CD4-positive, alpha-beta memory T cell (primary cell): ENCODE data around the gene MAPKAP1. TPM values are rescaled to one million over a fixed set of nuclear protein-coding genes. Genes with fewer than 3 reads are reported as not detected.

Source experiments
- CTCF ChIA-PET: fragments of 350-600 bp; sonication (Branson Sonifier 250); formaldehyde crosslinking; loops from one replicate; lab custom pipeline; 2021; ENCODE audit warnings: inconsistent platforms; ENCODE audit not compliant: partially characterized antibody; lab: Charles Lee
- POLR2A ChIA-PET: fragments of 350-600 bp; sonication (Branson Sonifier 250); formaldehyde crosslinking; loops from one replicate; lab custom pipeline; 2021; ENCODE audit not compliant: partially characterized antibody; lab: Charles Lee
- DNase-seq, 5 donors: peaks; one replicate each; pipeline versions ENCODE4 v3.0.0 to v3.0.0-alpha.2; 2020 to 2022; ENCODE audit warnings: mixed read lengths in 1 of 5
- H3K27ac ChIP-seq: one replicate; pipeline ENCODE4 v1.7.0; 2013; ENCODE audit warnings: low read depth, low read length
- H3K27me3 ChIP-seq: 2 replicates; pipeline ENCODE4 v1.7.0; 2013; ENCODE audit warnings: mild to moderate bottlenecking, low read length, moderate library complexity; ENCODE audit not compliant: insufficient read depth
- H3K36me3 ChIP-seq: 2 replicates; pipeline ENCODE4 v1.7.0; 2013; ENCODE audit warnings: mild to moderate bottlenecking, low read length, moderate library complexity; ENCODE audit not compliant: insufficient read depth
- H3K4me1 ChIP-seq: 2 replicates; pipeline ENCODE4 v1.7.0; 2013; ENCODE audit warnings: mild to moderate bottlenecking, low read length, moderate library complexity; ENCODE audit not compliant: insufficient read depth
- H3K4me3 ChIP-seq, 2 donors: one replicate each; pipeline ENCODE4 v1.7.0; 2013; ENCODE audit warnings: low read length in 2 of 2, mild to moderate bottlenecking in 1 of 2
- H3K9me3 ChIP-seq, 2 donors: one replicate each; pipeline ENCODE4 v1.7.0; 2013; ENCODE audit warnings: low read length in 2 of 2, control low read depth in 1 of 2; ENCODE audit not compliant: control insufficient read depth in 1 of 2
- H3K27ac Mint-ChIP-seq, 7 donors: one replicate each; pipeline ENCODE4 v1.8.0; 2020 to 2021; ENCODE audit warnings: mixed read lengths in 7 of 7, mild to moderate bottlenecking in 6 of 7, inconsistent platforms in 3 of 7, moderate library complexity in 3 of 7
- H3K27me3 Mint-ChIP-seq, 2 donors: one replicate each; pipeline ENCODE4 v1.8.0; 2020 to 2021; ENCODE audit warnings: mixed read lengths in 2 of 2
- H3K36me3 Mint-ChIP-seq, 2 donors: one replicate each; pipeline ENCODE4 v1.8.0; 2020 to 2021; ENCODE audit warnings: mixed read lengths in 2 of 2, inconsistent platforms in 1 of 2, mild to moderate bottlenecking in 1 of 2
- H3K4me1 Mint-ChIP-seq, 4 donors: one replicate each; pipeline ENCODE4 v1.8.0; 2020 to 2021; ENCODE audit warnings: mixed read lengths in 4 of 4, mild to moderate bottlenecking in 1 of 4
- H3K4me3 Mint-ChIP-seq, 8 donors: one replicate each; pipeline ENCODE4 v1.8.0; 2020 to 2021; ENCODE audit warnings: mixed read lengths in 8 of 8, mild to moderate bottlenecking in 7 of 8, moderate library complexity in 6 of 8, inconsistent platforms in 3 of 8
- H3K9me3 Mint-ChIP-seq, 8 donors: one replicate each; pipeline ENCODE4 v1.8.0; 2020 to 2021; ENCODE audit warnings: mixed read lengths in 8 of 8, mild to moderate bottlenecking in 5 of 8, inconsistent platforms in 3 of 8, moderate library complexity in 1 of 8
- intact Hi-C: fragments of 100-400 bp; cut with micrococcal nuclease; formaldehyde crosslinking; loops from one replicate; pipeline ENCODE4 v1.15.1; 2023
- polyA plus RNA-seq, 2 donors: library from polyadenylated mRNA; unstranded; fragments of 300-500 nt; fragmentation: Illumina TruSeq; gene quantifications; one replicate each; pipeline ENCODE4 v1.2.3, GENCODE V29; 2021
- total RNA-seq, 2 experiments: library from RNA; stranded (reverse); gene quantifications; one replicate each; pipeline ENCODE4 v1.2.3, GENCODE V29; 2021

Gene MAPKAP1
- total and polyA plus RNA-seq, 4 experiments from 2014 or later, result 51.6 to 59.1 (median 55.8) TPM

DNA sequence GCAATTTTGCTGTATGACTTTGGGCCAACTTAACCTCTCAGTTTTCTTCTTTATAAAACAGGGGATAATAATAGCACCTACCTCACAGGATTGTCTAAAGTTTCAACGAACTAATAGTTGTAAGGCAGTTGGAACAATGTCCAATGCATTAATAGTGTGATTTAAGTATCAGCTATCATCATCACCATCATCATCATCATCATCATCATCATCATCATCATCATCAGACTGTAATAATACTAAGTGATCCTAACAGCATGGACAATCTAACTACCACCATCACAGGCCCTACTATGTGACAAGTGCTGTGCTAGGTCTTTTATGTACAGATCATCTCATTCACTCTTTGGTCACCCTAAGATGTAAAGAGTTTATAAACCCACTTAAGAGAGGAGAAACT lies 196.0 kb downstream of the MAPKAP1 start:
- Mint-ChIP-seq H3K27me3 (no peaks in the 10 kb centered on the region), H3K27ac (no peak overlapping the region), H3K9me3 (no peaks in the 10 kb centered on the region), H3K4me3 (no peak overlapping the region), H3K4me1 (peaks cover 12 to 26% (median 15%) of the 10 kb centered on the region in 4 donors), H3K36me3 (peaks cover 13 to 18% of the 10 kb centered on the region in 2 donors)
- H3K27me3 ChIP-seq, result no peaks in the 10 kb centered on the region
- ChIA-PET CTCF (no interaction called here), POLR2A (no interaction called here)
- no peak overlapping the region for H3K4me3 ChIP-seq
- intact Hi-C loops, result no loop called here
- peaks cover 15% of the 10 kb centered on the region for H3K4me1 ChIP-seq
- no peaks in the 10 kb centered on the region for H3K36me3 ChIP-seq
- H3K9me3 ChIP-seq, result no peaks in the 10 kb centered on the region
- no peak for DNase-seq
- H3K27ac ChIP-seq, result no peak overlapping the region

DNA sequence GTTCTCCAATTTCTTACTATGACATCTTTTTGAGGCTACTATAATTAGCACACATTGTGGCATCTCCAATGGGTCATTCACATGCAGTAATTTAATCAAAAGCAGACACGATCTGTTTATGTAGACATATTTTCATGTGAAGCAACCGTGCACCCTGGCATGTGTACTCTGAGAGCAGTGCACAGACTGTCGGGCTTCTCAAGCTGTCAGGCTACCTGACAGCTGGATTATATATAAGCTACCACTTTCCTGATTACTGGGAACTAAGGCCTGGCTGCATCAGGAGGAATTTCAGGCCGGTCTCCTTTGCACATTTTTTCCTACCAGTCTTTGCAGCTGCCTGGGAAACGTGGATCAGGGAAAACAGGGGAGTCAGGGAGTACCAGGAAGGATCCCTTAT lies 197.5 kb downstream of the MAPKAP1 start:
- DNase-seq, result no peak
- intact Hi-C loops, result no loop called here
- H3K4me1 Mint-ChIP-seq, result peaks cover 9 to 12% (median 11%) of the 10 kb centered on the region in 4 donors
- Histone ChIP-seq H3K27ac (no peak overlapping the region), H3K4me1 (peaks cover 12% of the 10 kb centered on the region), H3K4me3 (no peak overlapping the region), H3K27me3 (no peaks in the 10 kb centered on the region), H3K9me3 (no peaks in the 10 kb centered on the region), H3K36me3 (no peaks in the 10 kb centered on the region)
- H3K27me3 Mint-ChIP-seq, result no peaks in the 10 kb centered on the region
- CTCF ChIA-PET, result no interaction called here
- POLR2A ChIA-PET, result interaction anchor here (0.6 kb wide), 1 partner anchor 310 kb away, joined by 4 read pairs; no protein-coding TSS in a partner anchor
- H3K27ac Mint-ChIP-seq, result no peak overlapping the region
- H3K4me3 Mint-ChIP-seq, result no peak overlapping the region
- peaks cover 22 to 26% of the 10 kb centered on the region in 2 donors for H3K36me3 Mint-ChIP-seq
- no peaks in the 10 kb centered on the region for H3K9me3 Mint-ChIP-seq

DNA sequence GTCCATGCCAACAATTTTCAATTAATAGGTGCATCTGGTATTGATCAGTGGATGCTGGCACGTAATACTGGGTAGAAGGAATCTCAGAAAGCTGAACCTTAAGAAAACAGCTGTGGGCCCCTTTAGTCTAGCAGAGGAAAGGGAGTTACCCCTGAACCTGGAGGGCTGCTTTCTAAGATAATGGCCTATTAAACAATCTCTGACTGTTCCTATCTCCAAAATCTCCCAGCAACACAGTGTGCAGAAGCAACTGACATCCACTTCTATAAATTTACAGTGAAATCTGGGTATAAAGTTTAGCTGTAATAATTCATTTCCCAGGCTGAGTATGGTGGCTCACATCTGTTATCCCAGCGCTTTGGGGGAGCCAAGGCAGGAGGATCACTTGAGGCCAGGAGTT lies 198.8 kb downstream of the MAPKAP1 start:
- Histone ChIP-seq H3K27me3 (no peaks in the 10 kb centered on the region), H3K9me3 (no peaks in the 10 kb centered on the region), H3K27ac (no peak overlapping the region), H3K4me3 (no peak overlapping the region), H3K36me3 (no peaks in the 10 kb centered on the region), H3K4me1 (peaks cover under 1% of the 10 kb centered on the region)
- ChIA-PET CTCF (interaction anchor here (0.9 kb wide), 1 partner anchor 51 kb away, joined by 3 read pairs; no protein-coding TSS in a partner anchor), POLR2A (no interaction called here)
- peaks cover 22 to 25% of the 10 kb centered on the region in 2 donors for H3K36me3 Mint-ChIP-seq
- H3K9me3 Mint-ChIP-seq, result no peaks in the 10 kb centered on the region
- DNase-seq, result no peak
- no peak overlapping the region for H3K4me3 Mint-ChIP-seq
- peaks cover 0 to 1% (median under 1%) of the 10 kb centered on the region in 4 donors for H3K4me1 Mint-ChIP-seq
- no peak overlapping the region for H3K27ac Mint-ChIP-seq
- no peaks in the 10 kb centered on the region for H3K27me3 Mint-ChIP-seq
- intact Hi-C loops, result no loop called here

DNA sequence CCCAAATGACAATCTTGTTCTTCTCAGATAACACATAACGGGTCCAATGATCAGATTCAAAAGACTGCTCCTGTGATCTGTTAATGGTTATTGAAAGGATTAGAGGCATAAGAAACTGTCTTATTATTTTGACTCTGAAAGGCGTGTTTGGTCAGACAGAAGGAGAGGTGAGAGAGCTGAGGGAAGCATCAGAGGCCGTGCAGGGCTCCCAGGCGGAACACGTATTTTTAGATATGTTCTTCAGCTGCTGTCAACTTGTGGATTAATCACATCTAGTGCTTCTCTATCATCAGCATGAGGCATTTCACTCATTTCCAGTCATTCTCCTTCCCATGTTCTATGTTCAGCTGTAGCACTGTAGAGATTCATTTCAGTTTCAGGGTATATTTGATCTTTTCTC lies 199.8 kb downstream of the MAPKAP1 start:
- H3K36me3 ChIP-seq, result no peaks in the 10 kb centered on the region
- ChIA-PET POLR2A (no interaction called here), CTCF (no interaction called here)
- no peak overlapping the region for H3K27ac ChIP-seq
- no peak for DNase-seq
- intact Hi-C loops, result no loop called here
- no peak overlapping the region for H3K4me3 Mint-ChIP-seq
- H3K4me1 Mint-ChIP-seq, result peaks cover 0 to 1% (median under 1%) of the 10 kb centered on the region in 4 donors
- peaks cover 26 to 30% of the 10 kb centered on the region in 2 donors for H3K36me3 Mint-ChIP-seq
- no peaks in the 10 kb centered on the region for H3K27me3 Mint-ChIP-seq
- H3K27ac Mint-ChIP-seq, result no peak overlapping the region
- no peaks in the 10 kb centered on the region for H3K27me3 ChIP-seq
- no peaks in the 10 kb centered on the region for H3K4me1 ChIP-seq
- H3K4me3 ChIP-seq, result no peak overlapping the region
- no peaks in the 10 kb centered on the region for H3K9me3 ChIP-seq
- no peaks in the 10 kb centered on the region for H3K9me3 Mint-ChIP-seq

DNA sequence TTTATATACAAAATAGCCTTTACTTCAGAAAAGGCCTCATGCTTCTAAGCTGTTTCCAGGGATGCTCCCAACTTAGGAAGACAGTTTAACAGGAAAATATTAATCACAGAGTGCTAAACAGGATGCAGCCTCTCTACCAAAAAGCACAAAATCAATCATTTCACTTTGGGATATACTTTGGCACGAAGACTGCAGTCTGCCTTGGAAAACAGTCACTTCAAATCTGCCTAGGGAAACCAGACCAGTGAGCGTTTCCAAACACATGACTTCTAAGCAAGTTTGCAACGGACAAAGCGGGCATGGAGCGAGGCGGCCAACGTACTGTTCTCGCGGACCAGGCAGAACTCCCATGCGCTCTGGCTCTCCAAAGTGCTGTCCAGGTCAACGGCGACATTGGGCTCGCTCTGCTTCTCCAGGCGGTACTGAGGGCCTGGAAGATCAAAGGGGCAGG lies 201.0 kb downstream of the MAPKAP1 start:
- POLR2A ChIA-PET, result no interaction called here
- no peak overlapping the region for H3K27ac Mint-ChIP-seq
- peaks cover 0 to 1% (median under 1%) of the 10 kb centered on the region in 4 donors for H3K4me1 Mint-ChIP-seq
- H3K27me3 Mint-ChIP-seq, result no peaks in the 10 kb centered on the region
- H3K36me3 Mint-ChIP-seq, result peaks cover 29 to 35% of the 10 kb centered on the region in 2 donors
- DNase-seq, result no peak
- CTCF ChIA-PET, result no interaction called here
- no peak overlapping the region for H3K27ac ChIP-seq
- H3K4me1 ChIP-seq, result no peaks in the 10 kb centered on the region
- H3K4me3 Mint-ChIP-seq, result no peak overlapping the region
- intact Hi-C loops, result no loop called here
- H3K36me3 ChIP-seq, result no peaks in the 10 kb centered on the region
- no peak overlapping the region for H3K4me3 ChIP-seq
- H3K9me3 Mint-ChIP-seq, result no peaks in the 10 kb centered on the region
- no peaks in the 10 kb centered on the region for H3K9me3 ChIP-seq
- no peaks in the 10 kb centered on the region for H3K27me3 ChIP-seq

DNA sequence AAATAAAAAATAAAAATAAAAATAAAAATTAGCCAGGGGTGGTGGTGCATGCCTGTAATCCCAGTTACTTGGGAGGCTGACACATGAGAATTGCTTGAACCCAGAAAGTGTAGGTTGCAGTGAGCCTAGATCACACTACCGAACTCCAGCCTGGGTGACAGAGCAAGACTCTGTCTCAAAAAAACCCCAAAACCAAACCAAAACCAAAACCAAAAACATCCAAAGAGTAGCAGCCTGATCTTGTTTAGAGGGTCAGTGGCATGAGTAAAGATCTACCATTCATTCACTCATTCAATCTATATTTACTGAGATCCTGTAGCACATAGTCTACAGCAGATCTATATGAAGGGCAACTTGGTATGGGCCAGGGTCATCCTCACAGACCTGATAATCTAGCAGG lies 202.4 kb downstream of the MAPKAP1 start:
- no peak overlapping the region for H3K27ac Mint-ChIP-seq
- H3K4me3 Mint-ChIP-seq, result no peak overlapping the region
- Histone ChIP-seq H3K4me1 (no peaks in the 10 kb centered on the region), H3K9me3 (no peaks in the 10 kb centered on the region), H3K4me3 (no peak overlapping the region), H3K27me3 (no peaks in the 10 kb centered on the region), H3K36me3 (no peaks in the 10 kb centered on the region), H3K27ac (no peak overlapping the region)
- POLR2A ChIA-PET, result no interaction called here
- H3K4me1 Mint-ChIP-seq, result peaks cover 0 to 3% (median under 1%) of the 10 kb centered on the region in 4 donors
- CTCF ChIA-PET, result no interaction called here
- peaks cover 33 to 42% of the 10 kb centered on the region in 2 donors for H3K36me3 Mint-ChIP-seq
- H3K9me3 Mint-ChIP-seq, result no peaks in the 10 kb centered on the region
- intact Hi-C loops, result no loop called here
- DNase-seq, result no peak
- no peaks in the 10 kb centered on the region for H3K27me3 Mint-ChIP-seq

DNA sequence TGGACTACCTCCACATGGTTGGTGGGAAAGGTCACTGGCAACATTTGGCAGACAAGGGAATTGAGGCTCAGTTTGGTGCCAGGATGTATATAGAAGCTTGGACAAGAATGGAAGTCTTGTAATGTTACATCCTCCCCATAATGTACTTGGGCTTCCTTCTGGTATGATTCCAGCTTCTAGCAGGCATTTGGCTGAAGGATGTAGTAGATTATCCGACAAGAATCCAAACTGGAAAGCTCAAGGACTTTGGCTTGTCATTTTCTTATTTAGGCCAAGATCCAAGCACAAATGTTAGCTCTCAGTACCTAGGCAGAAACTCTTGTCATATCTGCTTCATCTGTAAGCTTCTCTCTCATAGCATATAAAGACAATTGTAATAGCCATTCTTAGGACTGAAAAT lies 209.1 kb downstream of the MAPKAP1 start:
- H3K4me1 ChIP-seq, result no peaks in the 10 kb centered on the region
- Mint-ChIP-seq H3K9me3 (no peaks in the 10 kb centered on the region), H3K27ac (peak overlapping the region in 1 of 7 donors; percentile 54), H3K27me3 (no peaks in the 10 kb centered on the region), H3K4me3 (no peak overlapping the region), H3K36me3 (peaks cover 8 to 20% of the 10 kb centered on the region in 2 donors), H3K4me1 (peaks cover 0 to 2% (median under 1%) of the 10 kb centered on the region in 4 donors)
- H3K4me3 ChIP-seq, result no peak overlapping the region
- H3K36me3 ChIP-seq, result no peaks in the 10 kb centered on the region
- H3K27me3 ChIP-seq, result no peaks in the 10 kb centered on the region
- no peak for DNase-seq
- intact Hi-C loops, result no loop called here
- POLR2A ChIA-PET, result no interaction called here
- CTCF ChIA-PET, result no interaction called here
- no peak overlapping the region for H3K27ac ChIP-seq
- no peaks in the 10 kb centered on the region for H3K9me3 ChIP-seq
